Nephron (organoid): ENCODE measurements around the gene SAMD3.

Source experiments
- H3K27ac Mint-ChIP-seq, 3 experiments: 2 replicates each; pipeline ENCODE4 v1.8.0; 2020; ENCODE audit warnings: mixed read lengths in 3 of 3, mild to moderate bottlenecking in 2 of 3, moderate library complexity in 1 of 3
- H3K27me3 Mint-ChIP-seq: 2 replicates; pipeline ENCODE4 v1.8.0; 2021; ENCODE audit warnings: low read depth, mild to moderate bottlenecking, moderate library complexity, mixed read lengths
- H3K36me3 Mint-ChIP-seq: 2 replicates; pipeline ENCODE4 v1.8.0; 2020; ENCODE audit warnings: low read depth, mixed read lengths
- H3K4me1 Mint-ChIP-seq: 2 replicates; pipeline ENCODE4 v1.8.0; 2020; ENCODE audit warnings: mixed read lengths
- H3K4me3 Mint-ChIP-seq, 3 experiments: 2 replicates each; pipeline ENCODE4 v1.8.0; 2020; ENCODE audit warnings: mild to moderate bottlenecking in 3 of 3, mixed read lengths in 3 of 3, moderate library complexity in 2 of 3
- H3K9me3 Mint-ChIP-seq: 2 replicates; pipeline ENCODE4 v1.8.0; 2020; ENCODE audit warnings: mixed read lengths
- TF ChIP-seq, protein P1 (sequence below), 3 experiments: fragments of 200-600 bp; sonication (generic); IDR thresholded peaks; one replicate each; pipeline ENCODE4 v1.5.0; 2021; ENCODE audit warnings: antibody characterized with exemption in 3 of 3; ENCODE audit not compliant: unreplicated experiment in 3 of 3

Gene SAMD3

GRCh38 chr6:130259140-130259539, 36.4 kb upstream of the SAMD3 start:
- Mint-ChIP-seq H3K4me1 (no peaks in the 10 kb centered on the region), H3K9me3 (peaks cover 13% of the 10 kb centered on the region), H3K36me3 (no peaks in the 10 kb centered on the region), H3K27me3 (no peaks in the 10 kb centered on the region), H3K27ac (no peak overlapping the region), H3K4me3 (no peak overlapping the region)
- TF ChIP-seq, protein P1, sequence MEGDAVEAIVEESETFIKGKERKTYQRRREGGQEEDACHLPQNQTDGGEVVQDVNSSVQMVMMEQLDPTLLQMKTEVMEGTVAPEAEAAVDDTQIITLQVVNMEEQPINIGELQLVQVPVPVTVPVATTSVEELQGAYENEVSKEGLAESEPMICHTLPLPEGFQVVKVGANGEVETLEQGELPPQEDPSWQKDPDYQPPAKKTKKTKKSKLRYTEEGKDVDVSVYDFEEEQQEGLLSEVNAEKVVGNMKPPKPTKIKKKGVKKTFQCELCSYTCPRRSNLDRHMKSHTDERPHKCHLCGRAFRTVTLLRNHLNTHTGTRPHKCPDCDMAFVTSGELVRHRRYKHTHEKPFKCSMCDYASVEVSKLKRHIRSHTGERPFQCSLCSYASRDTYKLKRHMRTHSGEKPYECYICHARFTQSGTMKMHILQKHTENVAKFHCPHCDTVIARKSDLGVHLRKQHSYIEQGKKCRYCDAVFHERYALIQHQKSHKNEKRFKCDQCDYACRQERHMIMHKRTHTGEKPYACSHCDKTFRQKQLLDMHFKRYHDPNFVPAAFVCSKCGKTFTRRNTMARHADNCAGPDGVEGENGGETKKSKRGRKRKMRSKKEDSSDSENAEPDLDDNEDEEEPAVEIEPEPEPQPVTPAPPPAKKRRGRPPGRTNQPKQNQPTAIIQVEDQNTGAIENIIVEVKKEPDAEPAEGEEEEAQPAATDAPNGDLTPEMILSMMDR (IDR thresholded peaks at IDR 0.05; ENCODE audit: unreplicated experiment in 3 of 3), result no peak

DNA sequence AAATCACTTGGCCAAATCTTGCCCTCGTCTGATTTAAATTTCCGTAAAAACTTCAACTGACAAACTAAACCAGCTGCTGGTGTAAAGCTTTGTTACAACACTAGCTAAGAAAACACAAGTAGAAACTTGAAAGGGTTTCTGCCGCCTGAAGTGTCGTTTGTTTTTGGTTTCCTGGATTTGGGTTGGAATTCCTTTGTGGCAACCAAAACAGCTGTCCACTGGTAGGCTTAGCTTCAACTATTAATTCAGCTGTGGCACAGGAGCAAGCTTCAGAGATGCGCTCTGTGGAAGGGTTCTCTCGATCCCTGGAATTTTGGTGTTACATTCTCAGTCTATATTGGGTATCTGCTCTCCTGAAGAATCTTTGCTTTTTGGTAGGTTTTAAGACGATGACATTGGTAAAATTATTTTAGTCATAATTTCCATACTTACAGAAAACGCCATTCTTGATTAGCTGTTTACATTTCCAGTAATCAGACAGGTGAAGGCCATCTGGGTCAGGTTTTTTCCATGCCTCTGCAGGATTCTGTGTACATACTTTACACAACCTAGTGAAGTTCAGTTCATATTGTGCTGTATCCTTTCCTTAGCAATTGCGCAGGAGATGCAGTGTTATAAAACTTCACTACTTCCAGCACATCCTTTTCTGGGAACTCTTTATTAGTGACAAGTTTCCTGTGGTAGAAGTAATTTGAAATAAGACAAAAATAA, 29.9 kb upstream of the SAMD3 start:
- TF ChIP-seq, protein P1 (IDR thresholded peaks at IDR 0.05; ENCODE audit: unreplicated experiment in 3 of 3), result no peak
- Mint-ChIP-seq H3K4me1 (peaks cover 10% of the 10 kb centered on the region), H3K9me3 (no peaks in the 10 kb centered on the region), H3K27me3 (no peaks in the 10 kb centered on the region), H3K27ac (peak overlapping the region in 1 of 3 experiments; percentile 37), H3K4me3 (no peak overlapping the region), H3K36me3 (no peaks in the 10 kb centered on the region)

DNA sequence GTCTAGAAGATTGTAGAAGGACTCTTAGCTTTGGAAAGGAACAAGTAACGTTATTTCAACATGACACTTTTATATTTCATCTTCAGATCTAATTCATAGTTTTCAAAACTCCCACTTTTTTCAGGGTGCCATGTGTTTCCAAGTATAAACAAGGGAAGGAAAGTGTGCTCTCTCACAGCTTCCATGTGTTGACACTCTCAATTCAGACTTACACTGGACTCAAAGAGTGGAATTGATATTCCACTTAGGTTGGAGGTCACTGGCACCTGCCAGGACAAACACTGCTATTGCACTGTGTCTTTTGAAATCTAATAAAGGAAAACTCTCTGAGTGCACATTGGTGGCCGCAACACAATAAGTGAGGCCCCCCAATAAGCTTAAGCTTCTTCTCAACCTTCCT, 22.5 kb upstream of the SAMD3 start:
- H3K4me3 Mint-ChIP-seq, result no peak overlapping the region
- no peaks in the 10 kb centered on the region for H3K36me3 Mint-ChIP-seq
- no peak overlapping the region for H3K27ac Mint-ChIP-seq
- peaks cover 3% of the 10 kb centered on the region for H3K27me3 Mint-ChIP-seq
- TF ChIP-seq, protein P1 (IDR thresholded peaks at IDR 0.05; ENCODE audit: unreplicated experiment in 3 of 3), result no peak
- no peaks in the 10 kb centered on the region for H3K9me3 Mint-ChIP-seq
- H3K4me1 Mint-ChIP-seq, result no peaks in the 10 kb centered on the region

GRCh38 chr6:130244728-130245127, 22.0 kb upstream of the SAMD3 start:
- Mint-ChIP-seq H3K4me3 (no peak overlapping the region), H3K4me1 (no peaks in the 10 kb centered on the region), H3K9me3 (no peaks in the 10 kb centered on the region), H3K27ac (no peak overlapping the region), H3K36me3 (no peaks in the 10 kb centered on the region), H3K27me3 (peaks cover 3% of the 10 kb centered on the region)
- TF ChIP-seq, protein P1 (IDR thresholded peaks at IDR 0.05; ENCODE audit: unreplicated experiment in 3 of 3), result no peak

GRCh38 chr6:130240232-130240631, 17.5 kb upstream of the SAMD3 start:
- Mint-ChIP-seq H3K36me3 (no peaks in the 10 kb centered on the region), H3K27ac (no peak overlapping the region), H3K4me3 (no peak overlapping the region), H3K9me3 (no peaks in the 10 kb centered on the region), H3K27me3 (peaks cover 3% of the 10 kb centered on the region), H3K4me1 (no peaks in the 10 kb centered on the region)
- TF ChIP-seq, protein P1 (IDR thresholded peaks at IDR 0.05; ENCODE audit: unreplicated experiment in 3 of 3), result no peak

GRCh38 chr6:130239755-130240154, 17.0 kb upstream of the SAMD3 start:
- H3K4me3 Mint-ChIP-seq, result no peak overlapping the region
- no peaks in the 10 kb centered on the region for H3K4me1 Mint-ChIP-seq
- H3K9me3 Mint-ChIP-seq, result no peaks in the 10 kb centered on the region
- H3K27me3 Mint-ChIP-seq, result peaks cover 3% of the 10 kb centered on the region
- no peak overlapping the region for H3K27ac Mint-ChIP-seq
- TF ChIP-seq, protein P1 (IDR thresholded peaks at IDR 0.05; ENCODE audit: unreplicated experiment in 3 of 3), result no peak
- H3K36me3 Mint-ChIP-seq, result no peaks in the 10 kb centered on the region
